Panc1 (cell line): Measurements from ENCODE around the gene PRKCD. TPM values are rescaled to one million over a fixed set of nuclear protein-coding genes. Genes with fewer than 3 reads are reported as not detected.

ENCODE experiments used
- ATAC-seq: fragments of 200-7000 bp; cut with Tn5 transposase; 2 replicates; pipeline ENCODE4 v1.9.1; 2020; ENCODE audit warnings: mild to moderate bottlenecking, moderate library complexity
- BruUV-seq: library from RNA; stranded (reverse); fragments of 400-500 nt; replicated peaks from 2 replicates; lab custom pipeline; 2021; lab: Mats Ljungman, UMichigan
- CTCF ChIA-PET: fragments of 300-600 bp; sonication (Branson Sonifier 250); formaldehyde crosslinking; loops from one replicate; lab custom pipeline; 2022; ENCODE audit warnings: antibody characterized with exemption; lab: Charles Lee
- POLR2A ChIA-PET: fragments of 300-600 bp; sonication (Branson Sonifier 250); formaldehyde crosslinking; loops from one replicate; lab custom pipeline; 2022; ENCODE audit warnings: antibody characterized with exemption; lab: Charles Lee
- DNase-seq: peaks from one replicate; pipeline ENCODE4 v3.0.0-alpha.2; 2010; ENCODE audit warnings: low read depth, low spot score
- H3K27ac ChIP-seq: 2 replicates; pipeline ENCODE4 v1.5.1; 2011; ENCODE audit warnings: mild to moderate bottlenecking, low read length, inconsistent platforms
- H3K27me3 ChIP-seq: fragments of 200-500 bp; sonication (Bioruptor generic); 2 replicates; pipeline ENCODE4 v1.6.0; 2014; ENCODE audit warnings: low read length, inconsistent platforms; ENCODE audit not compliant: control insufficient read depth, insufficient read depth
- H3K36me3 ChIP-seq: fragments of 200-500 bp; sonication (Bioruptor generic); 2 replicates; pipeline ENCODE4 v1.5.1; 2014; ENCODE audit warnings: inconsistent platforms, mild to moderate bottlenecking, low read length, moderate library complexity; ENCODE audit not compliant: control insufficient read depth, insufficient read depth
- H3K4me1 ChIP-seq: 2 replicates; pipeline ENCODE4 v1.5.1; 2011; ENCODE audit warnings: inconsistent platforms, mild to moderate bottlenecking, low read length, moderate library complexity; ENCODE audit not compliant: control insufficient read depth, insufficient read depth
- H3K4me3 ChIP-seq, 2 experiments: 2 replicates each; pipeline ENCODE4 v1.5.1; 2011 to 2012; ENCODE audit warnings: low read depth in 2 of 2, low read length in 2 of 2, mild to moderate bottlenecking in 2 of 2, inconsistent platforms in 1 of 2, moderate library complexity in 1 of 2
- H3K9me3 ChIP-seq: fragments of 200-500 bp; sonication (Bioruptor generic); 2 replicates; pipeline ENCODE4 v1.5.1; 2014; ENCODE audit warnings: low read depth, mild to moderate bottlenecking, inconsistent platforms, low read length, moderate library complexity; ENCODE audit not compliant: control insufficient read depth, insufficient read depth
- POLR2AphosphoS5 ChIP-seq: IDR thresholded peaks from 2 replicates; pipeline ENCODE4 v1.6.1; 2012; ENCODE audit warnings: mild to moderate bottlenecking, low read depth, low read length, moderate library complexity
- REST ChIP-seq, 2 experiments: IDR thresholded peaks; 2 replicates each; pipeline ENCODE4 v1.6.1; 2011 to 2012; ENCODE audit warnings: low read depth in 2 of 2, control low read depth in 1 of 2, low read length in 1 of 2, mild to moderate bottlenecking in 1 of 2, moderate library complexity in 1 of 2; ENCODE audit not compliant: insufficient read depth in 1 of 2
- SIN3A ChIP-seq: IDR thresholded peaks from 2 replicates; pipeline ENCODE4 v1.6.1; 2012; ENCODE audit warnings: low read depth, mild to moderate bottlenecking, low read length, moderate library complexity, borderline replicate concordance; ENCODE audit not compliant: insufficient read depth
- TCF7L2 ChIP-seq: IDR thresholded peaks from 2 replicates; pipeline ENCODE4 v1.6.1; 2011; ENCODE audit warnings: mild to moderate bottlenecking, low read depth, low read length, inconsistent platforms
- in situ Hi-C: cut with HindIII; loops from 2 replicates; pipeline ENCODE4 v1.10.0; 2016; ENCODE audit warnings: low sequenced_read_pairs, low pct_unique_long_range_greater_than_20kb
- intact Hi-C: fragments of 100-400 bp; cut with micrococcal nuclease; formaldehyde crosslinking; loops from one replicate; pipeline ENCODE4 v1.10.0; 2022; ENCODE audit not compliant: unreplicated experiment
- total RNA-seq: library from RNA; stranded (reverse); gene quantifications from one replicate; pipeline ENCODE4 v1.2.1, GENCODE V29; 2021; ENCODE audit not compliant: unreplicated experiment
- TF ChIP-seq, protein P1 (sequence below): fragments of 450-650 bp; IDR thresholded peaks from 2 replicates; pipeline ENCODE4 v1.5.1; 2017; ENCODE audit warnings: mild to moderate bottlenecking

The PRKCD gene
- total RNA-seq, 1 experiment from 2014 or later = 14.0 TPM

GRCh38 chr3:53113293-53114010 lies 47.6 kb upstream of the PRKCD start:
- intact Hi-C loops (loop anchor here (1.0 kb wide), 1 partner anchor 82 kb away; no protein-coding TSS in a partner anchor), in situ Hi-C loops (no loop called here)
- TF ChIP-seq REST (IDR thresholded peaks at IDR 0.05; ENCODE audit: insufficient read depth in 1 of 2, low read depth in 2 of 2, low read length in 1 of 2) = no peak
- TF ChIP-seq TCF7L2 = no peak
- TF ChIP-seq SIN3A = no peak
- no peak for TF ChIP-seq POLR2AphosphoS5
- TF ChIP-seq, protein P1, sequence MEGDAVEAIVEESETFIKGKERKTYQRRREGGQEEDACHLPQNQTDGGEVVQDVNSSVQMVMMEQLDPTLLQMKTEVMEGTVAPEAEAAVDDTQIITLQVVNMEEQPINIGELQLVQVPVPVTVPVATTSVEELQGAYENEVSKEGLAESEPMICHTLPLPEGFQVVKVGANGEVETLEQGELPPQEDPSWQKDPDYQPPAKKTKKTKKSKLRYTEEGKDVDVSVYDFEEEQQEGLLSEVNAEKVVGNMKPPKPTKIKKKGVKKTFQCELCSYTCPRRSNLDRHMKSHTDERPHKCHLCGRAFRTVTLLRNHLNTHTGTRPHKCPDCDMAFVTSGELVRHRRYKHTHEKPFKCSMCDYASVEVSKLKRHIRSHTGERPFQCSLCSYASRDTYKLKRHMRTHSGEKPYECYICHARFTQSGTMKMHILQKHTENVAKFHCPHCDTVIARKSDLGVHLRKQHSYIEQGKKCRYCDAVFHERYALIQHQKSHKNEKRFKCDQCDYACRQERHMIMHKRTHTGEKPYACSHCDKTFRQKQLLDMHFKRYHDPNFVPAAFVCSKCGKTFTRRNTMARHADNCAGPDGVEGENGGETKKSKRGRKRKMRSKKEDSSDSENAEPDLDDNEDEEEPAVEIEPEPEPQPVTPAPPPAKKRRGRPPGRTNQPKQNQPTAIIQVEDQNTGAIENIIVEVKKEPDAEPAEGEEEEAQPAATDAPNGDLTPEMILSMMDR = no peak
- ChIA-PET POLR2A (no interaction called here), CTCF (interaction anchor here (1.0 to 1.3 kb wide), 2 partner anchors 79 to 83 kb away, joined by 4 to 5 read pairs; no protein-coding TSS in a partner anchor)
- DNase-seq = no peak
- Histone ChIP-seq H3K36me3 (no peaks in the 10 kb centered on the region; the same call in 1 of the 2 replicates), H3K27ac (no peak overlapping the region), H3K27me3 (no peaks in the 10 kb centered on the region), H3K9me3 (no peaks in the 10 kb centered on the region), H3K4me1 (peaks cover 5% of the 10 kb centered on the region), H3K4me3 (no peak overlapping the region)
- no peak; the same call in 1 of the 2 replicates for ATAC-seq
- no TSS peak for BruUV-seq

DNA sequence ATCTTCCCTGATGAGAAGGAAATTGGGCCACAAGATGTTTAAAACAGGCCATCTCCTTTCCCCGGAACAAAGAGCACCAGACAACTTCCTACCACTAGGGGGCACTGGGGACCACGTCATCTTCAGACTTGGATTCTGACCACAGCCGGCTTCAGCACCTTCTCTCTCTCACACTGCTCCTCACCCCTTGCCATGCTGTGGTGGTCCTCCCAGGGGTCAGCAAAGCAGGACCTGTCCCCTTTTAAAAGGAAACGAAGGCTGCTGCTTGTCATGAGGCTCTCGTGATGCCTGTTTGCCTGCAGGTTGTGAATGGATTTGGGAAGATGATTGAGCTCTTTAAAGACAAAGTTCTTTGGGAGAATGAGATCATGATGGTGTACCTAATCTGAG lies 47.0 kb upstream of the PRKCD start:
- no peak overlapping the region for H3K27ac ChIP-seq
- in situ Hi-C loops (no loop called here), intact Hi-C loops (loop anchor here (1.0 kb wide), 1 partner anchor 81 kb away; no protein-coding TSS in a partner anchor)
- ChIA-PET CTCF (interaction anchor here (0.6 to 1.3 kb wide), 4 partner anchors 20 to 82 kb away, joined by 3 to 5 read pairs (median 4); no protein-coding TSS in a partner anchor), POLR2A (no interaction called here)
- no TSS peak for BruUV-seq
- H3K27me3 ChIP-seq = no peaks in the 10 kb centered on the region
- ATAC-seq (peak; percentile 92), DNase-seq (peak; percentile 54)
- no peaks in the 10 kb centered on the region for H3K9me3 ChIP-seq
- TF ChIP-seq POLR2AphosphoS5 (no peak), REST (IDR thresholded peaks at IDR 0.05; ENCODE audit: insufficient read depth in 1 of 2, low read depth in 2 of 2, low read length in 1 of 2) (no peak)
- TF ChIP-seq, protein P1 = peak; percentile 90
- H3K4me1 ChIP-seq = peaks cover 5% of the 10 kb centered on the region
- H3K4me3 ChIP-seq = no peak overlapping the region
- no peaks in the 10 kb centered on the region; the same call in 1 of the 2 replicates for H3K36me3 ChIP-seq
